VCaP (cell line): ENCODE results near the gene GGA2.

Experiments
- H3K27ac ChIP-seq: fragments of 450-650 bp; 2 replicates; pipeline ENCODE4 v1.5.1; 2017
- CTCF ChIP-seq: fragments of 450-650 bp; conservative IDR thresholded peaks from 2 replicates; pipeline ENCODE4 v1.5.1; 2017; ENCODE audit warnings: mild to moderate bottlenecking, moderate library complexity

Gene GGA2

GRCh38 chr16:23510164-23510914, at the start of gene GGA2:
Gene GGA2, minus strand, starts transcription at chr16:23510494. Its CDS starts 83 bp downstream, at chr16:23510411.
- TF ChIP-seq CTCF = no peak
- peak within 1 kb of the TSS; percentile 65; the same call in 1 of the 2 replicates for H3K27ac ChIP-seq

- TF ChIP-seq CTCF = no peak
- H3K27ac ChIP-seq = peak overlapping the region; percentile 77
Measured at GRCh38 chr16:23557779-23558702, 47.7 kb upstream of the GGA2 start.

GRCh38 chr16:23556881-23557778, 46.8 kb upstream of the GGA2 start, which contains the start of the genes EARS2 and UBFD1:
Gene EARS2, minus strand, starts transcription at chr16:23557350. Its CDS starts 7 bp downstream, at chr16:23557343.
Gene UBFD1, plus strand, starts transcription at chr16:23557727. Its CDS starts 16 bp downstream, at chr16:23557743.
- peak within 1 kb of the TSS; percentile 77 for H3K27ac ChIP-seq
- peak; percentile 87 for TF ChIP-seq CTCF

- no peak overlapping the region for H3K27ac ChIP-seq
- TF ChIP-seq CTCF = no peak
Measured at GRCh38 chr16:23554536-23554935, 44.2 kb upstream of the GGA2 start.

GRCh38 chr16:23552161-23552560, 41.9 kb upstream of the GGA2 start:
- H3K27ac ChIP-seq = no peak overlapping the region
- no peak for TF ChIP-seq CTCF

- no peak for TF ChIP-seq CTCF
- H3K27ac ChIP-seq = no peak overlapping the region
Measured at GRCh38 chr16:23549938-23550337, 39.6 kb upstream of the GGA2 start.
